HG03060 (cell line): Measurements from ENCODE around the gene AGBL4.
"Not testable (repeated sequence)": the region's sequence is repeated elsewhere in the genome, so short reads cannot be mapped to it uniquely, and the experiment has no call there.

Experiments
- ATAC-seq: cut with Tn5 transposase; IDR thresholded peaks from one replicate; pipeline ENCODE4 v1.9.1; 2021; ENCODE audit warnings: low read depth, moderate number of reproducible peaks; ENCODE audit not compliant: unreplicated experiment

AGBL4 gene

GRCh38 chr1:48527051-48527450 lies 1496.7 kb downstream of the AGBL4 start:
- ATAC-seq, result no peak

DNA sequence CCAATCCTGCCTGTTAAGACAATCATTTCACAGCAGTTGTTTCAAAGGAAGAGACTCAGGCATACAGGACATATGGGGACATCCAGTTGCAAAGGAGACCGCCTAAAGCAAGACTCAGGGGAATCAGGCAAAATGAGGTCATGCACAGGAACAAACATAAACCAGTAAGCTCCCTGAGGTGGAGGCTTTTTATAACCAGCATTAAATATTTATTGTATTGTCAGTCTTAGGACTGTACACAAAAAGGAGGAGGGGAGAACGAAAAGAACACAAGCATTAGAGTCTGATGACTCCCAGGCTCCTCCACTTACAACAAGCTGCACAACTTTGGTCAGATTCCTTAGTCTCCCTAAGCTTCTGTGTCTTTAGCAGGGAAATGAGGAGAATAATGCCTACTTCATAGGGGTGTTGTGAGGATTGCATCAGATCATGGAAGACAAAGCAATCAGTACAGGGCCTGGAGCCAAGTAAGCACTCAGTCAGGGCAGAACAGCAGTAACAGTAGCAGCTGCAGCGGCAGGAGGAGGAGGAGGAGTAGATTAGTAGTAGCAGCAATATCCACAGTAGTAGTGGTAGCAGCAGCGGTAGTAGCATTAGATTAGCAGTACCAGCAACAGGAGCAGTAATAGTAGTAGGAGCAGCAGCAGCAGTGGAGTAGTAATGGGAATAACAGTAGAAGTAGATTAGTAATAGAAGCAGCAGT lies 1497.6 kb downstream of the AGBL4 start:
- ATAC-seq, result no peak

DNA sequence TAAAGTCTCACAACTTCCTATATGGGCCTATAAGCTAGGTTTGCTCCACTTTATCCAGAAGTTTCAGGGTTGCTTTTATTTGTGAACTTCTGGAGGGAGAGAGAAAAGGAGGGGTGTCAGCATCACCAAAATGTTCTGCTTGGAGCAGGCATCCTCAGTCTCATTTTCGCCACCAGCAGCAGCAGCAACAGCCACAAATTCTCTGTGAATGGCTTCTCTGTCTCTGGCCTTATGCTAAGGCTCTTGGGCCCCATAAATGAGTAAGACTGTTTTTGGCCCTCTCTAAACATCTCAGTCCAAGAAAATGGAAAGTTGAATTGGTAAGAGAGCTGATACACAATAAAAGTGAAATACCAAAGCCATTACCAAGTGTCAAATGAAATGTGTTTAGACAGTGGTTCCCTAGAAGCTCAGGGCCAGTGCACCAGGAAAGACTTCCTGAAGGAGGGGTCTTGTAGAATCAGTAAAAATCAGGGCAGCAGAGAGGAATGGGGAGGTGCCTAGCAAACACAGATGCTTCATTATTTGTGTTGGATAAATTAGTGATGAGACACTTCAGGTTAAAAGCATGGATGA lies 1498.8 kb downstream of the AGBL4 start:
- ATAC-seq, result no peak

DNA sequence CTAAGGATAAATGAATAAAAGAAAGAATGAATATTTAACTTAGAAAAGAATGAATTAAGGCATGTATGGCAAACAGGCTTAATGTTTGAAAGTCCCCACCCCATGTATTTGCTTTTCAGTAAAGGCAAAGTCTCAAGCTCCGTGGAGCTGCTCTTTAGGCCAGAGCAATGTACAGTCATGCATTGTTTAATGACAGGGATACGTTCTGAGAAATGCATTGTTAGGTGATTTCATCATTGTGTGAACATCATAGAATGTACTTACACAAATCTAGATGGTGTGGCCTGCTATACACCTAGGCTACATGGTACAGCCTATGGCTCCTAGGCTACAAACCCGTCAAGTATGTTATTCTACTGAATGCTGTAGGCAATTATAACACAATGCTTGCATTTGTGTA lies 1500.2 kb downstream of the AGBL4 start:
- no peak for ATAC-seq

GRCh38 chr1:48519896-48520295 lies 1503.9 kb downstream of the AGBL4 start:
- not testable (repeated sequence) for ATAC-seq

DNA sequence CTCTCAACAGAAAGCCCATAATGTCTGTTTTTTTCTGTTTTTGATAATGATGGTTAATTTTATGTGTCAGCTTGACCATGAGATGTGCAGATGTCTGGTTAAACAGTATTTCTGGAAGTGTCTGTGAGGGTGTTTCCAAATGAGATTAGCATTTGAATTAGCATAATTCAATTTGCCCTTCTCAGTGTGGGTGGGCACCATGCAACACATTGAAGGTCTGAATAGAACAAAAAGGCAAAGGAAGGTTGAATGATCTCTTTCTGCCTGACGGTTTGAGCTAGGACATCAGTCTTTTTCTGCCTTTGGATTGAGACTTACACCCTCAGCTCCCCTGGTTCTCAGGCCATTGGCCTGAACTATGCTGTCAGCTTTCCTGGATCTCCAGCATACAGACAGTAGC lies 1516.9 kb downstream of the AGBL4 start:
- no peak for ATAC-seq

- ATAC-seq, result no peak
These were observed 1523.0 kb downstream of the AGBL4 start for GRCh38 chr1:48500541-48501450.

DNA sequence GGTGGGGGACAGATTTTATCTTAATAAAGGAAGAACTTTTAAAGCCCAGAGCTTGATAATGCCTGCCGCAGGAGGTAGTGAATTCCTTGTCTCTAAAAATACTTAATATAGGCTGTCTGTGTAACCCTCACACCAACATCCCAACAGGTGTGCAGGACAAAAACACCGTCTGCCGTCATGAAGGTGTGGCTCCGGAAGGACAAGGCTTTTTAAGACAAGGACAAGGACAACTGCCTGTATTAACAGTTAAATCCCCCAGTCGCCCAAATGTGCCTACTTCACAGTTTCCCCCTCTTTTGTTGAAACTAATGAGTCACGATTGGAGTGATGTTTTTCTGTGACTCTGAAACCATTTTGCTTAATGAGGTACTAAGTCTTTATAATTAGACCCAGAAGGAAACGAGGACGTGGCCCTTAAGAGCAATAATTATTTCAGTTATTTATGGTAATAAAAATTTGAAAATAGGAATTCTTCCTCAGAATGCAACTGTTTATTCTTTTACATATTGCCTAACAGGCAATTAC lies 1524.5 kb downstream of the AGBL4 start:
- no peak for ATAC-seq

DNA sequence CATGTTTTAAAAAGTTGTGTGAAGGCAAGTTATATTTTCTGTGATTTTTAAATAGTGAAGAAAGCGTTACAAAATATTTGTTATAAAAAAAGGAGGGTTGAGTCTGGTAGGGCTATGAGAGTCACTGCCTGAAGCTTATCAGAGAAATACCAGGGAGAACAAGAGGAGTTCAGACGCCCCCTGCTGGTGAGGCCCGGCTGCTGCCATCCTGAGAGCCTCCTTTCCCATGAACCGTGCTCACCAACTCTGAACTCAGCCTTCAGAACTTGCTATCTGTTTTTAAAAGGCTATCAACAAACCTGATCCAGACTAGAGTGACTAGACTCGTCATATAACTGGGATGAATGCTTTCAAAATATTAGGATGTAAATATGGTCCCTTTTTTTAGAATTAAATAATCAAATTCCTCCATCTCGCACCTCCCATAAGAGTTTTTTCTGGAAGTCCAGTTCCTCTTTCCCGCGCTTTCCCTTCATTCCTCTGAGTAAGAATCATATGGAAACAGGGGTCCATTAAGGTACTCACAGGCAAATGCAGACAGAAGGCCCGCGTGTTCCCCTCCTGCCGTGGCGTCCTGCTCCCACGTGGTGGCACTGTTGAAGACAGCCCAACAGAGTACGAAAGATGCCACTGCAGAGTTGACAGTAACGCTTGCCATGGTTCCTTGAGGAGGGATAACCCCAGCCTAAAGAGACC lies 1525.5 kb downstream of the AGBL4 start:
- peak; percentile 73 for ATAC-seq

GRCh38 chr1:48495911-48496310 lies 1527.8 kb downstream of the AGBL4 start:
- ATAC-seq, result no peak

DNA sequence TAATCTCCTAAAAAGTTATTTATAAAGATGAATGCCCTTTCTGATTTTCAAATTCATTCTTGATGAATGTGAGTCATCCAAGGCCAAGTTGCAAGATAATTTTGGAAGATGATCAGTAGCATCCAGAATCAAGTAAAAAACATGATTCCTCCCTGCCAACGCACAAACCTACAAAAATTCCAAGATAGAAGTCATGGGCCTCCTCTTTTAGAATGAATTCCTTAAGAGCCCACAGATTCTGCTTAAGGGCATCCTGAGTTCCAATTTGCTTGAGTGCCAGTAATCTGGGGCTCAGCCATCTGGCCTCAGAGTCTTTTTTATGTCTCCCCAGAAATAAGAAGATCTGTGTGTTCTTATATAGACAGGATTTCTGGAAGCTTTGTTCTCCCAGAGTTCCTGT lies 1528.6 kb downstream of the AGBL4 start:
- no peak for ATAC-seq

DNA sequence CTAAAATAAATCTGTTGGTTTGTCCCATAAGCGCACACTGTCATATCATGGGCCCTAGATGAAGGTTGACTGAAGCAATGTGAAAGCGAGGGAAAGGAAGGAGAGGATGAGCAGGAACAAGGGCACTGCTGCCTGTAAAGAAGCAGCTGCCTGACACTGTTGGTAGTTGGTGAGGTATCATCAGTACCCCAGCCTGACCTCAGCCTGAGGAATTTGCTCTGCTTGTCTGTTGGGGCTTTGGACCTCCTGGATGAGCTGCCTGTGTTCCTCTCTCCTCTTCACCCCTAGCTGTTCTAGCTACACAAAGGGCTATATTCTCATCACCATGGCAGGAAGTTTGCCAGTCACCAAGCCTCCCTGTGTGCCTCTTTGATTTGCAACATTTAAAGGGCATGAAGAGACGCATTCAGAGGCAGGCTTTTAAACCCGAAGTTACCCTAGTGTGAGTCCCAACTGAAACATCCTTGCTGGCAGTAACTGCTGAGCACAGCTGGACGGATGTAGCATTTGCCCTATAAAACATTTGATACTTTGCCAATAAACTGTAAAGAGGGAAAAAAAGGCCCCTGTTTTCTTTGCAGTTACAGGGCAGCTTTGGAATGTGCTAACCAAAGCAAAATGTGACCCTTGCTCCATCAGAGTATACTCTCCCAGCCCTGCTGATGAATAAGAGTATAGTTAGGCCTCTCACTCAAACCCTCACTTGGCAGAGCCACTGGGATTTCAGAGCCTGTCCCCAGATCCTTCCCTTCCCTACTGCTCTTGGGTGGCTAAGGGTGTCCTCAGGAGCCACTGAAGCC lies 1529.6 kb downstream of the AGBL4 start:
- no peak for ATAC-seq

GRCh38 chr1:48493041-48493440 lies 1530.7 kb downstream of the AGBL4 start:
- ATAC-seq, result no peak

DNA sequence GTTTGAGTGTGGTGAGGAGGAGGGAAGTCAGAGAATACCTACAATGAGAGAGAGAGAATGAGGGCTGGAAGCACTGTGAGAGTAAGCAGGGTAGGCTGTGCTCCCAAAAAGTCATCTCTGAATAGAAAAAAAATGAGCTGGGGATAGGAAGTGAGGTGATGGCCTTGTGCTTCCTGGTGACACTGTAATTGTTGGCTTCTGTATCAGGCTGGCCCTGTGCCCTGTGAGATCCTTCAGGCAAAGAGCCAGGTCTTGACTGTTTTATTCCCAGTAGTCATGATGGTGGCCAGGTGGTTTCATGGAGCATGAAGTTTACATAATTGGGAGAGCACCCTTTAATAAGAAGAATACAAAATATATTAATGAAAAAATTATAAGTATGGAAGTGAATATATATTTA lies 1531.4 kb downstream of the AGBL4 start:
- no peak for ATAC-seq

- ATAC-seq, result no peak
These were observed 1535.0 kb downstream of the AGBL4 start for GRCh38 chr1:48488721-48489120.
